ENCODE results near the gene BPIFB2.

Gene BPIFB2

GRCh38 chr20:33025318-33025876, 17.9 kb downstream of the BPIFB2 start:
- Histone ChIP-seq H3K27me3 (ENCODE audit: insufficient read depth, poor library complexity, severe bottlenecking) (peaks cover 13% of the 10 kb centered on the region), H3K36me3 (ENCODE audit: low read depth) (no peaks in the 10 kb centered on the region), H3K9me3 (ENCODE audit: severe bottlenecking) (no peaks in the 10 kb centered on the region), H3K4me3 (ENCODE audit: severe bottlenecking) (no peak overlapping the region), H3K4me1 (ENCODE audit: insufficient read depth, poor library complexity, severe bottlenecking) (no peaks in the 10 kb centered on the region), H3K27ac (ENCODE audit: poor library complexity, severe bottlenecking) (no peak overlapping the region)
- ATAC-seq (ENCODE audit: low read depth) (no peak), DNase-seq (ENCODE audit: low spot score) (no peak)
- TF ChIP-seq CTCF (IDR thresholded peaks at IDR 0.05; ENCODE audit: poor library complexity, severe bottlenecking), result no peak

DNA sequence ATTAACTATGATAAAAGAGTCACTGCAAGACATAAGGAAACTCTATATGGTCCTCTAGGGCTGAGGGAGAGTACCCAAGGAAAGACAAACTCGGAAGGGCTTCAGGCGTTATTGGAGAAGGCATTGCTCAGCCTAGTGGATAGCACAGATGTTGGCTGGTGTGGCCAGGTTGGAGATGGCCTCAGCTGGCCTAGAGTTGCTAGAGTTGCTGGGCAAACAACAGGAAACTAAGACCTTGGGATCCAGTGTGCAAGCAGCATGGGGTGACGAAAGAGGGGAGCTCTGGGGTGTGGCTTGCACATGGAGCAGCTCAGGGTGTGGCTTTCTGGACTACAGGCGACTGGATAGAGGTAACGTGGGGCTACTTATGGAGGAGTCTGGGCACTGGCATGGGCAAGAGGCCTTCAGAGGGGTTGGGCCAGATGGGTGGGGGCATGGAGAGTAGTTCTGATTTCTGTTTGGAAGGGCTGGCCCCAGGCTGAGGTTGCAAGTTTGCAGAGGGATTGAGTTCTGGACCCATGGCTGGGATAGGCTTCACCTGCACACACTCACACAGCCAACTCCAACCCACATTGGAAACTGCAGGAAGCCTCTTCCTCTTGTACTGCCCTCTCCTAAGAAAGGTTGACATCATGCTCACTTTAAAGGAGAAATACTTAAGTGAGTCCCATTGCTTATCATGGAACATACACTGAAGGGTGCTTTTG, 18.7 kb downstream of the BPIFB2 start:
- Histone ChIP-seq H3K4me1 (ENCODE audit: insufficient read depth, poor library complexity, severe bottlenecking) (no peaks in the 10 kb centered on the region), H3K4me3 (ENCODE audit: severe bottlenecking) (no peak overlapping the region), H3K9me3 (ENCODE audit: severe bottlenecking) (no peaks in the 10 kb centered on the region), H3K27ac (ENCODE audit: poor library complexity, severe bottlenecking) (no peak overlapping the region), H3K27me3 (ENCODE audit: insufficient read depth, poor library complexity, severe bottlenecking) (peaks cover 15% of the 10 kb centered on the region), H3K36me3 (ENCODE audit: low read depth) (no peaks in the 10 kb centered on the region)
- no peak for TF ChIP-seq CTCF (IDR thresholded peaks at IDR 0.05; ENCODE audit: poor library complexity, severe bottlenecking)
- ATAC-seq (ENCODE audit: low read depth) (no peak), DNase-seq (ENCODE audit: low spot score) (no peak)

DNA sequence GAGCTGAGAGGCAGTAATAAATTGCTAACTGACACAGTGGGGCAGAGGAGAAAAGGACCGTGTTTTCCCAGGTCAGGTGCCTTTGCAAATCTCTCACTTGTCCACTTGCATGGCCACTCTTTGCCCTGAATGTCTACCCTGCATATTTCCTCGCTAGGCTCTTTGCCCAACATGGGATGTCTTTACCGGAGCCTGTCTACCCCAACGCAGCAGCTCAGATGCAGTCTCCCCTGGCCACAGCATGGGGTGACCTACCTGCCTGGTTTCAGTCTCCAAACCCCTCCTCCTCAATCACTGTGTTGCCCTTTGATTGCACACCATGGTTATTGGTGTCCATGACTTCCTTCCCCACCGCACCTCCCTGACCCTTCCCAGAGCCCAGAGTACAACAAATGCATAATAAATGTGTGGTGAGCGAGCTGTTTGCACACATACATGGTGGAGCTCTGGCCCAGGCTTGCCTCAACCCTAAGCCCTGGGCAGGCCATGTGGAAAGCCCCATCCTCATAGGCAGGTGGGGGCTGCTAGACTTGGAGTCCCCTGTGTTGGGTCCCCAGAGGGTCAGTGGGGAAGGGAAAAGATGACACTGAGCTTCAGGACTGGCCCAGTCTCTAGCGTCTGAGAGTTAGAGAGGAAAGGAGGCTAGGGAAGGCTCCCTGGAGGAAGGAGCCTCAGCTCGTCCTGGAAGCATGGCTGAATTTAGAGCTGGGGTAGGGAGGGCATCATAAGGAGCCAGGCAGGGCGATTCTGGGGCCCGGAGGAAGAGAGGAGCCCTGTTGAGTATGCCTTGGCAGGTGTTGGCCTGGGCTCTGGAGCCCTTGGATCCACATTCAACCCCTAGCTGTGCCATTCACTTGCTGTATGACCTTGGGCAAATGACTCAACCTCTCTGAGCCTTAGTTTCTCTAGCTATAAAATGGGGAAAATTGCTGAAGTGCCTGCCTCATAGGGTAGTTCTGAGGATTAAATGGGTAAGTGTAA, 19.6 kb downstream of the BPIFB2 start:
- no peak for TF ChIP-seq CTCF (IDR thresholded peaks at IDR 0.05; ENCODE audit: poor library complexity, severe bottlenecking)
- Histone ChIP-seq H3K27me3 (ENCODE audit: insufficient read depth, poor library complexity, severe bottlenecking) (peaks cover 15% of the 10 kb centered on the region), H3K27ac (ENCODE audit: poor library complexity, severe bottlenecking) (no peak overlapping the region), H3K36me3 (ENCODE audit: low read depth) (no peaks in the 10 kb centered on the region), H3K4me3 (ENCODE audit: severe bottlenecking) (no peak overlapping the region), H3K4me1 (ENCODE audit: insufficient read depth, poor library complexity, severe bottlenecking) (no peaks in the 10 kb centered on the region), H3K9me3 (ENCODE audit: severe bottlenecking) (no peaks in the 10 kb centered on the region)
- ATAC-seq (ENCODE audit: low read depth) (peak; percentile 7; the same call in 1 of the 3 replicates), DNase-seq (ENCODE audit: low spot score) (no peak)

GRCh38 chr20:33027769-33028751, 20.6 kb downstream of the BPIFB2 start:
- Histone ChIP-seq H3K36me3 (ENCODE audit: low read depth) (no peaks in the 10 kb centered on the region), H3K27me3 (ENCODE audit: insufficient read depth, poor library complexity, severe bottlenecking) (peaks cover 15% of the 10 kb centered on the region), H3K27ac (ENCODE audit: poor library complexity, severe bottlenecking) (no peak overlapping the region), H3K9me3 (ENCODE audit: severe bottlenecking) (no peaks in the 10 kb centered on the region), H3K4me3 (ENCODE audit: severe bottlenecking) (no peak overlapping the region), H3K4me1 (ENCODE audit: insufficient read depth, poor library complexity, severe bottlenecking) (no peaks in the 10 kb centered on the region)
- TF ChIP-seq CTCF (IDR thresholded peaks at IDR 0.05; ENCODE audit: poor library complexity, severe bottlenecking), result no peak
- DNase-seq (ENCODE audit: low spot score) (no peak), ATAC-seq (ENCODE audit: low read depth) (no peak)

Measured in RWPE2 (cell line).